NCI-H128 (cell line): ENCODE data around the gene CADM1.

Source experiments
- DNase-seq: peaks from one replicate; lab custom pipeline; 2025; ENCODE audit not compliant: unreplicated experiment; lab: John Stamatoyannopoulos, UW

CADM1 gene

GRCh38 chr11:115518983-115519628 lies 14.9 kb upstream of the CADM1 start:
- no peak for DNase-seq

DNA sequence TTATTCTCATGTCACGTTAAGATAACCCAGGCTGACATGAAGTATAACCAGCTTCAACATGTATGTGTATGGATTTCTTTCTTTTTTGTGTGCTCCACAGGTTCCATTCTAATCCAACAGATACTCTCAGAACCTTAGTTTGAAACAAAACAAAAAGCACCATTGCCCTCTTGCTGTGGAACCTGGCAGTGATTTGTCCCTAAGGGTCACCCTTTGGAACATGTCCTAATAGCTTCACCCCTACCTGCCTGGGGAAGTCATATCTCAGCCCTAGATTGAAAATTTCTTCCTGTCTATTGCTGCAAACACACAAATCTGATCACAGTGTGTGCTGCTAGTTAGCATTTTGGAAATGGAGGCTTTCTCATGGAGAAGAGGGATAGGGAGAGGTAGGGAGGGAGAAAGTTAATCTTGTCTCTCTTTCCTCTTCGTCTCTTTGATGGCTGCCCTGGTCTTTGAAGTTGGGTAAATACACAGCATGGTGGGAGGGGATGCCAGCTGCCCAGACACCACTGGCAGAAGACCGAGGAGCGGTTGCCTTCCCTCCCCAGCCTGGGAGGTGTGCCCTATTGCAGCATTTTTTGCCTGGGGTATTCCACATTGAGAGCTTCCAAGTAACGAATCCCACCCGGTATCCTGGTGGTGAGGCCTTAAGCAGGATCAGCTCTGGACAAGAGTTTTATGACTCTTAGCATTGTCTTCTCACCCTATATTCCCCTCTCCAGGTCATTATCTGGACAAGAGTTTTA lies 11.6 kb upstream of the CADM1 start:
- DNase-seq = no peak

DNA sequence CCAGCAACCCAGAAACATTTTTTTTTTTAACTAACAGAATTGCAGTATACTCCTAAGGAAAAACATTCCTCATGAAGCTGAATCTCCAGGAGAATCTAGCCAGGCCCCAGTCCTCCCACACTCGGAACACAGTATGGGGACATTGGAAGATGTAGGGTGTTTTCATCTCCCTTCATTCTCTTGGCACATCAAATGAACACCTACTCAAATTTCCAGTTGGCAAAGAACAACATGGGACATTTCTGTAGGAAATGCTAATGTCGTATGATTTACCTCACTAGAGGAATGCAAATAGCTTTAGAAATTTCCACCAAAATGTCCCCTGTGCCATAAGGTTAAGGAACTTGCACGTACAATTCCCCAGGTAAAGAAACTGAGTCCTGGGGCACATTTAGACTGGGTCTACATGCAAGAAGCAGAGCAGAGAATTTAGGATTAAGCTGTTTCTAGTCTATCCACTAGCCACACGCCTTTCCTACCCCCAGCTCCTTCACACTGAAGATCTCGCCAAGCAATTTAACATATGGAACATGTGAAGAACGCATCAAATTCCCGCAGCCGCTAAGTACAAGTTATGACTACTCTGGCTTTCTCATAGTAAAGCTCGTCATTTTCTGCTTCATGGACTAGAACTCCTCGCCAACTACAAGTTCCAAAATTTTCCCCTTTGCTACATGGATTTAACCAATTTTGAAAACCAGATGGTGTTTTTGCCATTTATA lies 2.9 kb upstream of the CADM1 start:
- DNase-seq = no peak

DNA sequence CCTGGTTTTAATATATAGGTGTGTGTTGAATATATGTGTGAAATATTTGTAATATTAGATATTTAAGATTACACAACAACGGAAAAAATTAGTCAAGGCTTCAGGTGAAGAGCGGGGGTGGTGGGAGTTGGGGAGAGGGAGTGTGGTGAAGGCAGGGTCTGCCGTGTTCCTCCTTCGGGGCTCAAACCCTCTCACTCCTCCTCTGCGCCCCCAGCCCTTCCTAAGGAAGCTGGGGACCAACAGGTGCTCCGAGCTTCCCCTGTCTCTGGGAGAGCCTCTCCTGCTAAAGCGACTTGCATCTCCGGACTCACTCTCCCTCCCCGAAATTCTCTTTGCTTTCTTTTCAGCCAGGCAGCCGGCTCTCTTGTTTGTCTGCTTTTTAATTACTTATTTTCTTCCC lies 960 bp upstream of the CADM1 start:
- DNase-seq = peak; percentile 48

DNA sequence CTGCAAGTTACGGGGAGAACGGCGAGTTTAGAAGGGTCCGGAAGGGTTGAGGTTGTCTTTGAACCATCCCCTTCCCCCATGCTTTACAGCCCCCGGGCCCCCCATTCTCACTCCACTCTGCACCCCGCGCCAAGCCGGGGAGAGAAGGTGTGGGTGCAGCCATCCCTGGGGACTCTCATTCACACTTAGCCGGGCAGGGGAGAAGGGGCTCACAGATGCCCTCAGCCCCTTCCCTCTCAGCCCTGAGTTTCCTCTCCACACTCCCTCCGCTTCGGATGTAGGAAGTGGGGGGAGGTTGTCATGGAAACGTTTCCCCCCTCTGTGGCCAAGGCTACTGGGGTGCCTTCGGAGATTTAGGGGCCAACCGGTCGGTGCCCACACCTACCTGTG lies 334 bp downstream of the CADM1 start:
- DNase-seq = no peak

GRCh38 chr11:115503083-115503885 lies 931 bp downstream of the CADM1 start:
- DNase-seq = peak; percentile 89

DNA sequence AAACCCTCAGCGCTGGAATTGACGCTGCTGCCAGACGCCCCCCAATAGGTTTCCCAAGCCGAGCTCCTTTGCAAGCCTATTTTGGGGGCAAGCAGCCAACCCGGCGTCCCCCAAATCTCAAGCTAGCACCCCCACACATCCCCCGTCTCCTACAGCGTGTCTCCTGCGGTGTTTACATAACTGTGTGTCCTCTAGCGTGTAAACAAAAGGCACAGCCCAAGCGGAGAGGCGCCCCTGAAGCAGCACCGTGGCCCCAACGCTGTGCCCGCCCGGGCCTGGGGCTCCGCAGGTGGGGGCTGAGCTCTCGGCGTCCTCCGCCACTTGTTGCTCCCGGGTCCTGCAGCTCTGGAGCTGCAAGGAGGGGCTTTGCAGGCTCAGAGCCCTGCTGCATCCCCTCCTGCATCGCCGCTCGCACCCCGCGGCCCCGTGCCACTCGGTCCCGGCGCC lies 1.6 kb downstream of the CADM1 start:
- no peak for DNase-seq

DNA sequence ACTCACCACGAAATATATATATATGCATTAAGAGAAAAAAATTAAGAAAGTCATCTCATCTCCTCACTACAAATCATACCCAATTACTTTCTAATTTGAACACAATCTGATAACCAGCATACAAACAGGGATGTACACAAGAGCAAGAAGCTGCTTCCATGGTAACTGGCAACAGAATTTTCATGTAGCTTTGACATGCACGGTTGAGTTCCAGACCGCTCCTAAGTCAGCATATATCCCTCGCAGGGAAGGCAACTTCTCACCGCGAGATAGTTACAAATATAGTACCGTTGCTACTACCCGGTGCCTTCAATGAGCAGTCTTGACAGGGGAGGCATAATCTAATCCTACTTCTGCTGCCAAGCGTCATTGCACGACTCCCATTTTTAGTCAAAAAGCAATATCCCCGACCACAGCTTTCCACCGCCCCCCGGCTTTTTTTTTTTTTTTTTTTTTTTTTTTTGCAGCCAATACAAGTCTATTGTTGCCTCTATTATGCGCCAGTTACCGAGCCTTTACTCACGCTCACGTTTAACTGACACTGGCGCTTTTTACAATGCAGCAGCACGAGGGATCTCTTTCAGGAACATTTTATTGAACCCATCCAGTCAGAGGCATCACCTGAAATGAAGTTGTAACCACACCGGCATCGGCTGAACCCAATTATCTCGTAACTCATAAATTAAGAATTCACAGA lies 2.2 kb downstream of the CADM1 start:
- DNase-seq = peak; percentile 53

DNA sequence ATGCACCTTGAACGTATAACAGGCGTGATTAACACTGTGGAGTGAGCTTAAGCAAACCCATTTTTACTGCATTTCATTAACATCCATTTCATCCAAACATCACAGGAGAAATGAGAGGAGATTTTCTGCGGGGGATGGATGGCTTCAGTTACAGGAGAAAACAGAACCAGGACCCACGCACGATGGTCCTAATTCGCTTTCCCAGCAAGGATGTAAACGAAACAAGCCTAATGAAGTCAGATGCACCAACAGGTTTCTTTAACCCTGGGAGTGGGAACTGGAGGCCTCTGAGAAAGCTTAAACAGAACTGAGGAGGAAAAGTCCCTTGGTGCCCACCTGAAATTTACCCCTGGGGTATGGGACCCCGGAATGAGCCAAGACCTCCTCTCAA lies 2.7 kb downstream of the CADM1 start:
- no peak for DNase-seq

DNA sequence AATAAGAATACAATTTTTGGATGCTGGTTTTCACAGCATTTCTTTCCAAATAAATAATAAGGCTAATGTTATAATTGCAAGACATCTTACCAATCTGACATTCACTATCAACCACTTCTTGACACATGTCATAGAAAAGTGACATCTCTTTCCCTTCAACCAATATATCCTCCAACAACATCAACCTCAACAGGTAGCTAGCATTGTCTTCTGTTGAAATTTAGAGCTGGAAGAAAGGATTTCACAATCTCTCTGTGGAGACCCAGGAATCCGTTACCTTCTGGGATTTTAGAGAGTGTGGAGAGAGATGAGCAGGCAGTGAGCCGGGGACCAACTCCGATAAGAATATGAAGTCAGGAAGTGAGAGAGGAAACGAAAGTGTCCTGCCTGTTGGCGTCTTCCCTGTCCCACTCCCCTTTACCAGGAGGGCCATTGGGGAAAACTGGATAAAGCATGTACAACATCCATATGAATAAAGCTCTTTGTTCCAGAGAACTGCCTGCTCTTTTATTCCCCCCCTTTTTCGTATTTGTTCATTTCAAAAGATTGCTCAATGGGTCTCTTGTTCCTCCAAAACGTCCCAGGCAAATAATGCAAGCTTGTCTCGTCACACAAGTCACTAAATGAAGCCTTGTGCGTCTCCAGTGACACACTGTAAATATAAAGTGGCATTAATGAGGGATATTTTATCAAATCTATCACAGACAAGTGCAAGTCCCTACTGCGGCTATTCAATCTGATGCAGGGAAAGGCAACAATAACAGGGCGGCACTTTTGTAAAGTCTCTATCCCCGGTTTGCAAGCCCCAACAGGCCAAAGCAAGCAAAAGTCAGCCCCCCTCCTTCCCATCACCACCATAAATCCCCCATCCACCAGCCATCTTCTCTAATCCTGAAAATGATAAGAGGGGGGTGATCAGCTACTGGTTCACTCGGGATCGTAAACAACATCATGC lies 3.4 kb downstream of the CADM1 start:
- peak; percentile 71 for DNase-seq

DNA sequence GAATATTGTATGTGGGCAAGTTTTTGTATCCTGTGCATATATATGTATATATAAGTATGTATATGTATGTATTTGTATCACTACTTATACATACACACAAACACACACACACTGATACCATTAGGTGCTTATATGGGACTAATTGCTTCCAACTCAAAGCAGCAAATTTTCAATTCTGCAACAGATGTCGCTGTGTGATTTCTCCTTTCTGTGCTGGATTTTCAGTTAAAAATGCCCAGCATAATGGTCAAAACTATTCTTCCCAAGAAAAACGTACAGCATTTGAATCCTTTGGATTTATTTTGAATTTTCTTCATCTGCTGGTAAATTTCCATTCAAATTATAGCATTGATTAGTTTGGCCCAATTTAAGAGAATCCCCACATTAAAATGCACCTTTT lies 4.3 kb downstream of the CADM1 start:
- no peak for DNase-seq

DNA sequence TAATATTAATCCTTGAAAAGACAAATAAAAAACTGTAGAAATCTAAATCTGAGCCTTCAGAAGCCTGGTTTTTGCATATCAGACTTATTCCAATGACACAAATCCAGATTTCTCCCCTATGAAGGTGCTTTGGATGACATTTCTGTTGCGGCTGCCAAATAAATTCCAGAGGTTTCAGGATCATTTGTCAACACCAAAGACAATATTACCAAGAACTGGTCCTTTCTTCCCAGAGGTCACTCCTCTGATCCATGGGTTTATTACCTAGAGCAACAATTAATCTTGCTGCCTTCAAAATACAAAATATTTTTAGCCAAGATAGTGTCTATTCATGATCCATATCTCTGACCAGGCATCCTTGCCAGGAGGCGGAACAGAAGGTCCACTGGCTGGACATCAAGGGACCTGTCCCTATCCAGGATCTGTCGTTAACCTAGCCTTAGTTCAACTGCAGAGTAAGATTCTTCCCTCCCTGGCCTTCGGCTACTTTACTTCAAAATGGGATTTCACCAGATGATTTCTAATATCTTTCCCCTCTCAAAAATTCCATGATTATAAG lies 4.9 kb downstream of the CADM1 start:
- no peak for DNase-seq

DNA sequence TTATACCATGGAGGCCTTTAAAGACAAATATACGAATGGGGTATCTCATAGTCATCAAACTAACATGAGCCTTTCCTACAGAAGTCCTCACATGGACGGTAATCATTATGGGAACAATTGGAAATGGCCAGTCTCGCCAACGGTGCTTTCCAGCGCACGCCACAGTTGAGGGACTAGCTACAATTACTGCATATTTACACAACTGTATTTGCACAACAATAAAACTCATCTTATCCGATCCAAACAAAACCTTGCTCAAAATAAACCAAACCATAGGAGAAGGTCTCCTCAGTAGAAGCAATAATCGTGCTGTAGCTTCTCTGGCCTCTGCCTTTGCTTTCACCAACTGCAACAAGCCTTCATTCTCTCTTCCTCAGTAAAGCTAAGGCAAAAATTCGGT lies 5.9 kb downstream of the CADM1 start:
- DNase-seq = no peak

DNA sequence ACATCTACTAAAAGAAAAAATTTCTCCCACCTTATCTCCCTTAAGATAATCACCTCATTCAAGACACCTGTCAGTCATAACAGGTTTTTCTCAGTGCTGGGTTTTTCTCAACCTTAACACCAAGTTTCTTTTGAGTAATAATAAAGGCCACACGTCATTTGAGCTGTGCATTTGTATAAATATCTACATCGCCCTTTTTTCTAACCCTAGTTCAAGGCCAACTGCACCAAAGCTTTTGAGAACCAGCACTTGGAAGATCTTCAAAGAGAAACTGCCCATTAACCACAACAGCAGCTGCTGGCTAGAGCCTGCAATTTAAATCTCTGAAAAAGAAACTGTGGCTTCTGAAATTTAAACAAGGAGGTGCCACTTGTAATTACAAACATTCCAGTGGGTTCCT lies 6.9 kb downstream of the CADM1 start:
- DNase-seq = no peak

- DNase-seq = no peak
Observed at GRCh38 chr11:115496892-115497291, 7.3 kb downstream of the CADM1 start.

GRCh38 chr11:115493905-115494304 lies 10.3 kb downstream of the CADM1 start:
- no peak for DNase-seq

- no peak for DNase-seq
Observed at GRCh38 chr11:115493488-115493887, 10.7 kb downstream of the CADM1 start.

GRCh38 chr11:115489466-115489865 lies 14.7 kb downstream of the CADM1 start:
- no peak for DNase-seq

DNA sequence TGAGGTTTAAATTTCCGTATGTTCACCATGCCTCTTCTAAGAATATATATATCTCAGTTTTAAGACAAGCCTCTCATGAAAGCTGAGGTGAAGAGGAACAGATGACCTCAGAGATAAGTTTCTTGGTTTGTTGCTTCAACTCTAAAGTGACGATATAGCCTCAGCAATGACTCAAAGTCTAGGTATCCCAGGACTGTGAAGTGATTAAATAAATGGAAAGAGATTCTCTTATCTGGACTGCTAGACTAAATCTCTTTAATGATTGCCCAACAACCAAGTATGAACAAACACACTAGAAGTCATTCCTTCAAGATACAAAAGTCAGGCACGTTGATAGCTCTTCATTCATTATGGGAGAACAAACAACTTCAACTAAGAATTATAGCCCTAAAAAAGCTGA lies 15.3 kb downstream of the CADM1 start:
- DNase-seq = no peak
